Measurements from ENCODE around the gene NHSL2.

The NHSL2 gene

DNA sequence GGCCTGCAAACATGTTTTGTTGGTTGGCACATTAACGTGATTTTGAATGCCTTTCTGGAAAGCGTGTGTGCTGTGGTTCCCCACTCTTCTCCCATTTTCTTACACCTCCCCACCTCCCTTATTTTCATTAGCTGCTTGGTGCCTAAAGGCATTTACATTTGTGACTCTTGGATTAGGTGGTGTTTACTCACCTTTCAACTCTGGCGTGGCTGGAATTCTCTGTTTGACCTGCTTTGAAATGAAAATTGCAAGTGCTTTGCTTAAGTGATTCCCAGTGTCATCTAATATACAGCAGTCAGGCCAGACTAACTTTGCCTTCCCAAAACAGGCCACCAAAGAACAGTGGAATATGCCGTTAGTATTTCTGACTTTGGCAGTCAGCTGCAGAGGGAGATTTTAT lies 80.5 kb downstream of the NHSL2 start:
- in situ Hi-C loops (cut with MboI; ENCODE audit: low sequenced_read_pairs, unreplicated experiment), result no loop called here
- TF ChIP-seq, protein P1, sequence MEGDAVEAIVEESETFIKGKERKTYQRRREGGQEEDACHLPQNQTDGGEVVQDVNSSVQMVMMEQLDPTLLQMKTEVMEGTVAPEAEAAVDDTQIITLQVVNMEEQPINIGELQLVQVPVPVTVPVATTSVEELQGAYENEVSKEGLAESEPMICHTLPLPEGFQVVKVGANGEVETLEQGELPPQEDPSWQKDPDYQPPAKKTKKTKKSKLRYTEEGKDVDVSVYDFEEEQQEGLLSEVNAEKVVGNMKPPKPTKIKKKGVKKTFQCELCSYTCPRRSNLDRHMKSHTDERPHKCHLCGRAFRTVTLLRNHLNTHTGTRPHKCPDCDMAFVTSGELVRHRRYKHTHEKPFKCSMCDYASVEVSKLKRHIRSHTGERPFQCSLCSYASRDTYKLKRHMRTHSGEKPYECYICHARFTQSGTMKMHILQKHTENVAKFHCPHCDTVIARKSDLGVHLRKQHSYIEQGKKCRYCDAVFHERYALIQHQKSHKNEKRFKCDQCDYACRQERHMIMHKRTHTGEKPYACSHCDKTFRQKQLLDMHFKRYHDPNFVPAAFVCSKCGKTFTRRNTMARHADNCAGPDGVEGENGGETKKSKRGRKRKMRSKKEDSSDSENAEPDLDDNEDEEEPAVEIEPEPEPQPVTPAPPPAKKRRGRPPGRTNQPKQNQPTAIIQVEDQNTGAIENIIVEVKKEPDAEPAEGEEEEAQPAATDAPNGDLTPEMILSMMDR (IDR thresholded peaks at IDR 0.05; ENCODE audit: borderline replicate concordance, control extremely low read depth, extremely low read depth, insufficient read depth, missing control alignments), result no peak
- no peak for DNase-seq (ENCODE audit: low spot score)

DNA sequence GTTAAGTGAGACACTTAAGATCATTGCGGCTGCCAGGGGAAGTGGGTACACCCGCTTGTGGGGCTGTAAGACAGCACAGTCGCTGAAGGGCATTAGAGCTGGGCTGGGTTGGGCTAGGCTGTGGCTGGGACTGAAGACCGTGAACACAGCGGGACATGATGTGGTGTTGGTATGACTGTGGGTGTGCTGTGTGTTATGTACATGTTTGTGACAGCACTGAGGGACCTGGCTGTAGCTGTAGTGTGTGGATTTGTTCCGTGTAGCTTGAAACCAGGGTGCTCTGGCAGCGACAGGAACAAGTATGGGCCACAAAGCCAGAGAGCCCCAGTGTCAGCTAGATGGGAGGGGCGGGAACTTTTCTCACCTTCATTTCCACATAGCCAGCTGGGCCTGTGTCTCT lies 82.1 kb downstream of the NHSL2 start:
- in situ Hi-C loops (cut with MboI; ENCODE audit: low sequenced_read_pairs, unreplicated experiment), result no loop called here
- TF ChIP-seq, protein P1 (IDR thresholded peaks at IDR 0.05; ENCODE audit: borderline replicate concordance, control extremely low read depth, extremely low read depth, insufficient read depth, missing control alignments), result no peak
- no peak for DNase-seq (ENCODE audit: low spot score)

DNA sequence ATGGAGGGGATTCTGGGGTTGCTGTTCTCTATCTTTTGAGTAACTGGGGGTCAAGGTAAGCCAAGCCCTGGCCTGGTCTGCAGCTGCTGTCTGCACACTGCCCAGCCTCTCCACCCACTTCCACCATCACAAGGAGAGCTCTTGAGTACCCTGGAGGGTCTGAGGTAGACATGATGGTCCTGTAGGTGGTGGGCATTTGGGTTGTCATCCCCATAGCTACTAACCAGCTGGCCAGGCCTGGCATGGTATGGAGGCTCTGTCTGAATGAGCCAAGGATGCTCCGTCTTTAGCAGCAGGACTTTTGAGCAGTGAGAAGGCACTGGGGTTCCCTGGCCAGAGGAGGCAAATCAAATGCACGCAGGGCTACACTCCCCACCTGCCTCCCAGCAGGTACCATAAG lies 82.7 kb downstream of the NHSL2 start:
- in situ Hi-C loops (cut with MboI; ENCODE audit: low sequenced_read_pairs, unreplicated experiment), result no loop called here
- DNase-seq (ENCODE audit: low spot score), result no peak
- TF ChIP-seq, protein P1 (IDR thresholded peaks at IDR 0.05; ENCODE audit: borderline replicate concordance, control extremely low read depth, extremely low read depth, insufficient read depth, missing control alignments), result no peak

DNA sequence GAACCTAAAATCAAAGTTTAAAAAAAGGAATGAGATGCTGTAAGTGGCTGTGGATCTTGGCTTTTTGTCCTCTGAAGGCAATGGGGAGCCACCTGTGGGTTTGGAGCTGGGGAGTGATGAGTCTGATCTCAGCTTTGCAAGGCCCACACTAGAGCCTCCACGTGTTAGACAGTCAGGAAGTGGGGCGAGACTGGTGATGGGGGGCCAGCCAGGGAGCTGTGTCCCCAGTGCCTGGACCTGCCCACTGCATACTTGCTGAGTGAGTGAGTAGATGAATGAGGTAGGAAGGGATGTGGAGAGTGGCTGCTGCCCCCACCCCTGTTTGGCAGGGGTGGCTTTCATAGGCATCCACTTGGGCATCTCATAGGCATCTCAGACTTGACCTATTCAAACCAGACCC lies 84.0 kb downstream of the NHSL2 start:
- TF ChIP-seq, protein P1 (IDR thresholded peaks at IDR 0.05; ENCODE audit: borderline replicate concordance, control extremely low read depth, extremely low read depth, insufficient read depth, missing control alignments), result no peak
- in situ Hi-C loops (cut with MboI; ENCODE audit: low sequenced_read_pairs, unreplicated experiment), result no loop called here
- DNase-seq (ENCODE audit: low spot score), result no peak

GRCh38 chrX:71995122-71995521 lies 84.5 kb downstream of the NHSL2 start:
- TF ChIP-seq, protein P1 (IDR thresholded peaks at IDR 0.05; ENCODE audit: borderline replicate concordance, control extremely low read depth, extremely low read depth, insufficient read depth, missing control alignments), result no peak
- in situ Hi-C loops (cut with MboI; ENCODE audit: low sequenced_read_pairs, unreplicated experiment), result no loop called here
- no peak for DNase-seq (ENCODE audit: low spot score)

DNA sequence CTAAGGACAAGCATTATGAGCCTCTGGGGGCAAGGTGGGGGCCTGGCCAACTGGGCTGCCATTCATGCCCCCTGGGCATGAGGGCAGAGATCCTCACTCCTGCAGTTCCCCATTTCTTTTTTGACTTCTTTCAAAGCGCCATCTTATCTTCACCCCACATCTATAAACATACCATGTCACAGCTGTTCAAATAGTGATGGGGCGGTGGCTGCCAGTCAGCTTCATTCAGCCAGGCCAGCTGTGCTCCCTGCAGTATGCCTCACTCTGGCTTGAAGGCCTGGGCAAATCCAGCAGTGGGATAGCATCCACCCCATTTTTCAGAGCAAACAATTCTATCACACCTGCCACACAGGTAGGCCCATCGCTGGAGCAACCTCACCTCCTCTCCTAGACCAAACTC lies 85.5 kb downstream of the NHSL2 start:
- DNase-seq (ENCODE audit: low spot score), result no peak
- in situ Hi-C loops (cut with MboI; ENCODE audit: low sequenced_read_pairs, unreplicated experiment), result no loop called here
- TF ChIP-seq, protein P1 (IDR thresholded peaks at IDR 0.05; ENCODE audit: borderline replicate concordance, control extremely low read depth, extremely low read depth, insufficient read depth, missing control alignments), result no peak

- TF ChIP-seq, protein P1 (IDR thresholded peaks at IDR 0.05; ENCODE audit: borderline replicate concordance, control extremely low read depth, extremely low read depth, insufficient read depth, missing control alignments), result no peak
- in situ Hi-C loops (cut with MboI; ENCODE audit: low sequenced_read_pairs, unreplicated experiment), result no loop called here
- DNase-seq (ENCODE audit: low spot score), result no peak
These were observed 86.2 kb downstream of the NHSL2 start for GRCh38 chrX:71996826-71997225.
